CD14-positive monocyte (primary cell): ENCODE results near the gene TP53BP2. TPM values are rescaled to one million over a fixed set of nuclear protein-coding genes. Genes with fewer than 3 reads are reported as not detected.
A peak's percentile ranks its signal among the peaks of the same experiment; 100 is the strongest.

ENCODE experiments used
- DNase-seq, 3 donors: peaks; one replicate each; pipeline ENCODE4 v3.0.0-alpha.2; 2011 to 2022
- H2AFZ ChIP-seq: 2 replicates; pipeline ENCODE4 v1.6.0; 2012; ENCODE audit warnings: mild to moderate bottlenecking, low read depth, low read length, inconsistent platforms; ENCODE audit not compliant: insufficient read depth, poor library complexity, severe bottlenecking
- H3K27ac ChIP-seq, 2 donors: 1 replicate in 1 of 2; 2 replicates in 1 of 2; pipeline ENCODE4 v1.5.1; 2012 to 2013; ENCODE audit warnings: low read length in 2 of 2, control low read depth in 1 of 2, inconsistent platforms in 1 of 2, low read depth in 1 of 2, mild to moderate bottlenecking in 1 of 2
- H3K27me3 ChIP-seq, 2 donors: one replicate each; pipeline versions ENCODE4 v1.6.0 to v1.6.1; 2011 to 2013; ENCODE audit warnings: low read length in 2 of 2; ENCODE audit not compliant: control insufficient read depth in 2 of 2, insufficient read depth in 2 of 2
- H3K36me3 ChIP-seq, 2 donors: replicated peaks in 1 of 2; 1 replicate in 1 of 2; 2 replicates in 1 of 2; pipeline versions ENCODE4 v1.5.1 to v1.6.1; 2012 to 2013; ENCODE audit warnings: low read length in 2 of 2, control low read depth in 1 of 2, inconsistent platforms in 1 of 2, mild to moderate bottlenecking in 1 of 2; ENCODE audit not compliant: insufficient read depth in 2 of 2, control insufficient read depth in 1 of 2
- H3K4me1 ChIP-seq, 2 donors: 1 replicate in 1 of 2; 2 replicates in 1 of 2; pipeline versions ENCODE4 v1.5.1 to v1.6.1; 2012 to 2013; ENCODE audit warnings: low read length in 2 of 2, control low read depth in 1 of 2, inconsistent platforms in 1 of 2, mild to moderate bottlenecking in 1 of 2, moderate library complexity in 1 of 2; ENCODE audit not compliant: insufficient read depth in 2 of 2, control insufficient read depth in 1 of 2
- H3K4me2 ChIP-seq: replicated peaks from 2 replicates; pipeline ENCODE3; 2012; ENCODE audit warnings: low read length, moderate library complexity, mild to moderate bottlenecking; ENCODE audit not compliant: poor library complexity, severe bottlenecking; ENCODE audit errors: extremely low read depth
- H3K4me3 ChIP-seq, 3 experiments: fragments of 200-600 bp in 1 of 3; sonication (generic) in 1 of 3; replicated peaks in 1 of 3; 1 replicate in 2 of 3; 2 replicates in 1 of 3; pipeline ENCODE4 v1.5.1; 2011 to 2013; ENCODE audit warnings: low read length in 3 of 3, mild to moderate bottlenecking in 3 of 3, control low read depth in 2 of 3, low read depth in 2 of 3, inconsistent platforms in 1 of 3, moderate library complexity in 1 of 3
- H3K79me2 ChIP-seq: 2 replicates; pipeline ENCODE4 v1.6.0; 2012; ENCODE audit warnings: mild to moderate bottlenecking, control low read depth, inconsistent platforms, low read length, moderate library complexity; ENCODE audit not compliant: insufficient read depth
- H3K9ac ChIP-seq: 2 replicates; pipeline ENCODE4 v1.6.0; 2017; ENCODE audit warnings: low read length, mild to moderate bottlenecking; ENCODE audit not compliant: insufficient read depth, poor library complexity, severe bottlenecking
- H3K9me3 ChIP-seq, 2 donors: replicated peaks in 1 of 2; 1 replicate in 1 of 2; 2 replicates in 1 of 2; pipeline versions ENCODE4 v1.5.1 to v1.6.1; 2012 to 2013; ENCODE audit warnings: low read length in 2 of 2, control low read depth in 1 of 2; ENCODE audit not compliant: control insufficient read depth in 1 of 2, insufficient read depth in 1 of 2
- H4K20me1 ChIP-seq: 2 replicates; pipeline ENCODE4 v1.6.0; 2012; ENCODE audit warnings: mild to moderate bottlenecking, low read length, control low read depth, moderate library complexity; ENCODE audit not compliant: insufficient read depth
- H3K27ac Mint-ChIP-seq, 7 donors: one replicate each; pipeline ENCODE4 v1.8.0; 2020; ENCODE audit warnings: mild to moderate bottlenecking in 7 of 7, mixed read lengths in 7 of 7, moderate library complexity in 6 of 7, inconsistent platforms in 2 of 7
- H3K27me3 Mint-ChIP-seq, 3 donors: one replicate each; pipeline ENCODE4 v1.8.0; 2021 to 2022; ENCODE audit warnings: low read depth in 3 of 3, mild to moderate bottlenecking in 3 of 3, mixed read lengths in 3 of 3, moderate library complexity in 3 of 3, inconsistent platforms in 1 of 3
- H3K36me3 Mint-ChIP-seq, 2 donors: one replicate each; pipeline ENCODE4 v1.8.0; 2020; ENCODE audit warnings: mixed read lengths in 2 of 2, inconsistent platforms in 1 of 2, mild to moderate bottlenecking in 1 of 2
- H3K4me1 Mint-ChIP-seq: one replicate; pipeline ENCODE4 v1.8.0; 2020; ENCODE audit warnings: mild to moderate bottlenecking, mixed read lengths
- H3K4me3 Mint-ChIP-seq, 2 donors: one replicate each; pipeline ENCODE4 v1.8.0; 2020; ENCODE audit warnings: mild to moderate bottlenecking in 2 of 2, mixed read lengths in 2 of 2, moderate library complexity in 1 of 2
- H3K9me3 Mint-ChIP-seq, 7 donors: one replicate each; pipeline ENCODE4 v1.8.0; 2020 to 2022; ENCODE audit warnings: mixed read lengths in 7 of 7, mild to moderate bottlenecking in 6 of 7, moderate library complexity in 6 of 7, inconsistent platforms in 2 of 7
- WGBS: methylation state at CpG from one replicate; pipeline ENCODE4 v1.1.5; 2013; ENCODE audit warnings: missing lambda C conversion rate; ENCODE audit not compliant: insufficient coverage; 5-methylcytosine and 5-hydroxymethylcytosine counted together
- intact Hi-C, 2 donors: fragments of 100-400 bp; cut with micrococcal nuclease; formaldehyde crosslinking; loops; one replicate each; pipeline versions ENCODE4 v1.15.0 to v1.15.1; 2023
- polyA plus RNA-seq, 3 donors: library from polyadenylated mRNA; depleted of rRNA in 1 of 3; unstranded in 2 of 3; stranded (reverse) in 1 of 3; fragments of 300-500 nt in 2 of 3; fragments of >200 nt in 1 of 3; fragmentation: Illumina TruSeq in 2 of 3; gene quantifications; 1 replicate in 2 of 3; 2 replicates in 1 of 3; pipeline ENCODE4 v1.2.3, GENCODE V29; 2012 to 2021
- TF ChIP-seq, protein P1 (sequence below): fragments of 200-600 bp; IDR thresholded peaks from one replicate; pipeline ENCODE4 v1.8.0; 2022; ENCODE audit warnings: antibody characterized with exemption, mild to moderate bottlenecking

Gene TP53BP2
- polyA plus RNA-seq, 3 donors: 5.7 to 19.7 (median 8.8) TPM

DNA sequence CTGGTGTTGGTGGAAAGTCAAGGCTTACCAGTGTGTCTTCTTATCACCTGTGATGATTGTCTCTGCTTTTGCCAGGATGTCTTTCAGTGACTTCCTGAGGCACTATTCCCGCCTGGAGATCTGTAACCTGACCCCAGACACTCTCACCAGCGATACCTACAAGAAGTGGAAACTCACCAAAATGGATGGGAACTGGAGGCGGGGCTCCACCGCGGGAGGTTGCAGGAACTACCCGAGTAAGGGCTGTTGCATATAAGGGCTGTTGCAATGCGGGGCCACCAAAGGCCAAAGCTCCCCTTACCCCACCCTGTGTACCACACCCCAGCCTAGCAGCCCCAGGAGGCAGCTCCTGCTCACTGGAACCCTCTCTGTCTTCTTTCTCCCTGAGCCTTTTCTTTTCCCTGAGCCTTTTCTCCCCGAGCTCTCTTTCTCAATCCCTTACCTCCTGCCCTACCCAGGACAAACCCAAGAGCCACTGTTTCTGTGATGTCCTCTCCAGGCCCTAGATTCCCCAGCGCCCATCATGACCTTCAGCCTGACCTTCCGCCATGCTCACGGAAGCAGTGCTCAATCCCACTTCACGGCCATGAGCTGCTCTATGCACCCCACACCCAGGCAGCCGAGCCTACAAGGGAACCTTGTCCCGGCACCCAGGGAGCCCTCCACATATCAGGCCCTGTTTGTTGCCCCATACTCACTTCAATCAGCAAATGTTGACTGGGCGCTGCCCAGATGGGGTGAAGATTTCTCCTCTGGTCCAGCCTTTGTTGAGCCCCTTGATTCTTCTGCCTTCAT lies 92.8 kb downstream of the TP53BP2 start:
- H3K9me3 ChIP-seq: no peaks in the 10 kb centered on the region
- TF ChIP-seq, protein P1, sequence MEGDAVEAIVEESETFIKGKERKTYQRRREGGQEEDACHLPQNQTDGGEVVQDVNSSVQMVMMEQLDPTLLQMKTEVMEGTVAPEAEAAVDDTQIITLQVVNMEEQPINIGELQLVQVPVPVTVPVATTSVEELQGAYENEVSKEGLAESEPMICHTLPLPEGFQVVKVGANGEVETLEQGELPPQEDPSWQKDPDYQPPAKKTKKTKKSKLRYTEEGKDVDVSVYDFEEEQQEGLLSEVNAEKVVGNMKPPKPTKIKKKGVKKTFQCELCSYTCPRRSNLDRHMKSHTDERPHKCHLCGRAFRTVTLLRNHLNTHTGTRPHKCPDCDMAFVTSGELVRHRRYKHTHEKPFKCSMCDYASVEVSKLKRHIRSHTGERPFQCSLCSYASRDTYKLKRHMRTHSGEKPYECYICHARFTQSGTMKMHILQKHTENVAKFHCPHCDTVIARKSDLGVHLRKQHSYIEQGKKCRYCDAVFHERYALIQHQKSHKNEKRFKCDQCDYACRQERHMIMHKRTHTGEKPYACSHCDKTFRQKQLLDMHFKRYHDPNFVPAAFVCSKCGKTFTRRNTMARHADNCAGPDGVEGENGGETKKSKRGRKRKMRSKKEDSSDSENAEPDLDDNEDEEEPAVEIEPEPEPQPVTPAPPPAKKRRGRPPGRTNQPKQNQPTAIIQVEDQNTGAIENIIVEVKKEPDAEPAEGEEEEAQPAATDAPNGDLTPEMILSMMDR: no peak
- no peak overlapping the region for H3K4me3 ChIP-seq
- DNase-seq: no peak
- H3K36me3 Mint-ChIP-seq: peaks cover 85 to 90% of the 10 kb centered on the region in 2 donors
- no peak overlapping the region for H3K4me3 Mint-ChIP-seq
- H3K4me2 ChIP-seq: no peak overlapping the region
- H3K27me3 ChIP-seq: no peaks in the 10 kb centered on the region
- H3K9ac ChIP-seq: no peak overlapping the region
- H3K4me1 ChIP-seq: peaks cover 12 to 23% of the 10 kb centered on the region in 2 donors
- H4K20me1 ChIP-seq: peaks cover 20% of the 10 kb centered on the region
- H3K4me1 Mint-ChIP-seq: peaks cover 20% of the 10 kb centered on the region
- no peaks in the 10 kb centered on the region for H3K9me3 Mint-ChIP-seq
- 91% methylated on average over 9 of the region's 15 CpGs for WGBS
- peaks cover 90 to 96% of the 10 kb centered on the region in 2 donors for H3K36me3 ChIP-seq
- H3K27ac Mint-ChIP-seq: peak overlapping the region; percentile 13 to 86 (median 72)
- H3K79me2 ChIP-seq: no peaks in the 10 kb centered on the region
- H3K27me3 Mint-ChIP-seq: peaks cover 0 to 2% (median 1%) of the 10 kb centered on the region in 3 donors
- H3K27ac ChIP-seq: peak overlapping the region in 1 of 2 donors; percentile 46
- intact Hi-C loops: no loop called here
- H2AFZ ChIP-seq: no peak overlapping the region

DNA sequence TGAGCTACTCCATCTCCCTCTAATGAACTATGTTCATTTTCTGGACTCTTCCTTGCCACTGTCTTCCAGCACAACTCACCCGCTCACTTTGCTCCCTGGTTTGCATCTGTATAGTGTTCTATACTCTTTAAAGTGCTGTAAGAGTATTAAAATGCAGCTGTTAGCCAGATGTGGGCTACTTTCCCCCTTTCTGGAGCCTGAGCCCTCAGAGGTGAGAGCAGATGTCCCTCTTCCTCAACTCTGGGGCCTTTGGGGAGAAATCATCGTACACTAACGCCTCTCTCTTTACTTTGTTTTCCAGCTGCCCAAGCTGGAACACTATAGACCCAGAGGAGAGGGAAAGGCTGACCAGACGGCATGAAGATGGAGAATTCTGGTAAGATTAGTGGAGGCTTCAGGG lies 94.1 kb downstream of the TP53BP2 start:
- DNase-seq: no peak
- Histone ChIP-seq H3K36me3 (peaks cover 86 to 96% of the 10 kb centered on the region in 2 donors), H3K27me3 (no peaks in the 10 kb centered on the region), H3K79me2 (no peaks in the 10 kb centered on the region), H2AFZ (no peak overlapping the region), H3K4me2 (no peak overlapping the region), H3K27ac (peak overlapping the region in 1 of 2 donors; percentile 14), H3K4me3 (no peak overlapping the region), H4K20me1 (peaks cover 30% of the 10 kb centered on the region), H3K4me1 (peaks cover 12 to 26% of the 10 kb centered on the region in 2 donors), H3K9ac (no peak overlapping the region), H3K9me3 (no peaks in the 10 kb centered on the region)
- intact Hi-C loops: no loop called here
- Mint-ChIP-seq H3K27ac (peak overlapping the region in 2 of 7 donors; percentile 13 to 28), H3K9me3 (no peaks in the 10 kb centered on the region), H3K4me3 (no peak overlapping the region), H3K27me3 (peaks cover 0 to 2% (median 1%) of the 10 kb centered on the region in 3 donors), H3K4me1 (peaks cover 24% of the 10 kb centered on the region), H3K36me3 (peaks cover 85 to 90% of the 10 kb centered on the region in 2 donors)
- 100% methylated on average over 1 of the region's 4 CpGs for WGBS
- TF ChIP-seq, protein P1: no peak
